ENCODE measurements around the gene WDFY3. TPM values are rescaled to one million over a fixed set of nuclear protein-coding genes. Genes with fewer than 3 reads are reported as not detected.

WDFY3 gene
- total and polyA plus RNA-seq, 2 donors (not counting 1 experiment from before 2014, with no cell fraction given), result 0.05 to 0.36 TPM

DNA sequence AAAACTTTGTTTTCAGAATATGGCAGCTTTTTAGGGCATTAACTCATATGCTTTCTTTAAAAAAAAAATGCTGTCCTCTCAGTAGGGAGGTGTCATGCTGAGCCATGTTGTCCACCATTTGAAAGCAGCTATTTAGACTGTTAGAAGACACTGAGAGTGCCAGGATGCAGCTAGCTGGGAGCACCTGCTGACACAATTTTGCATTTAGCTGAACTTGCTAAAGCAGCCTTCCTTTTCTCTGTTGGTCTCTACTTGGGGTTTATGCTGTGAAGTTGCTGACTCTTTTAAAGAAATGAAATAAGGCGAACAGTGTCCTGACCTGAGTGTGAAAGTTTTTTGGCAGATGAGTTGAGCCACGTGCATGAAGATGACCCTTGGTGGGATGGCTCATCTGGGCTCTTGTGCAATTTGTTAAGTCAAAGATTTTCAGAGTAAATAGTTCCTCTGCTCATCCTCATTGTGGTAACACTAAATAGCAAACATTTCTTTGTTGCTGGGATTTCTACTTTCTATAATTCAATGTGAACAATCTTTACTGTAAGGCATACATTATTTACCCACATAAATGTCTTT lies 319.1 kb downstream of the WDFY3 start:
- ChIA-PET POLR2A (no interaction called here), CTCF (no interaction called here)
- Histone ChIP-seq H3K27me3 (replicated peaks in 1 of 4; ENCODE audit: control extremely low read depth in 1 of 4, control insufficient read depth in 3 of 4, insufficient read depth in 4 of 4, low read length in 3 of 4) (no peaks in the 10 kb centered on the region), H4K20me1 (ENCODE audit: control insufficient read depth, insufficient read depth, low read length, poor library complexity, severe bottlenecking) (no peaks in the 10 kb centered on the region), H3K4me3 (ENCODE audit: control extremely low read depth in 1 of 5, extremely low read depth in 1 of 5, insufficient read depth in 1 of 5, low read depth in 2 of 5, low read length in 4 of 5) (no peak overlapping the region), H3K36me3 (replicated peaks in 1 of 2; ENCODE audit: control extremely low read depth in 1 of 2, control insufficient read depth in 1 of 2, extremely low read depth in 1 of 2, insufficient read depth in 2 of 2, low read length in 1 of 2) (no peaks in the 10 kb centered on the region), H3K79me2 (ENCODE audit: control insufficient read depth, insufficient read depth, low read length) (no peaks in the 10 kb centered on the region), H3K4me1 (ENCODE audit: control insufficient read depth in 2 of 2, insufficient read depth in 2 of 2, low read length in 2 of 2) (no peaks in the 10 kb centered on the region), H2AFZ (ENCODE audit: insufficient read depth, low read depth, low read length, poor library complexity, severe bottlenecking) (no peak overlapping the region), H3K9me3 (ENCODE audit: control extremely low read depth in 1 of 3, control insufficient read depth in 2 of 3, insufficient read depth in 1 of 3, low read length in 2 of 3) (no peaks in the 10 kb centered on the region), H3K27ac (ENCODE audit: low read length in 2 of 2) (no peak overlapping the region), H3K4me2 (replicated peaks; ENCODE audit: low read depth, low read length, poor library complexity, severe bottlenecking) (no peak overlapping the region), H3K9ac (ENCODE audit: low read length) (no peak overlapping the region)
- Mint-ChIP-seq H3K27me3 (no peaks in the 10 kb centered on the region), H3K4me3 (no peak overlapping the region), H3K9me3 (ENCODE audit: insufficient read depth) (no peaks in the 10 kb centered on the region), H3K27ac (no peak overlapping the region), H3K4me1 (no peaks in the 10 kb centered on the region)
- TF ChIP-seq EZH2 (IDR thresholded peaks at IDR 0.05; ENCODE audit: borderline replicate concordance, insufficient read depth, low read depth, low read length, poor library complexity, severe bottlenecking), result no peak
- intact Hi-C loops (cut with micrococcal nuclease), result no loop called here
- ATAC-seq (ENCODE audit: low read depth), result no peak
- WGBS (ENCODE audit: insufficient coverage), result 79% methylated on average over 2 of the region's 2 CpGs
- DNase-seq, result no peak

- Mint-ChIP-seq H3K27me3 (no peaks in the 10 kb centered on the region), H3K4me1 (no peaks in the 10 kb centered on the region), H3K27ac (no peak overlapping the region), H3K4me3 (no peak overlapping the region), H3K9me3 (ENCODE audit: insufficient read depth) (no peaks in the 10 kb centered on the region)
- ATAC-seq (ENCODE audit: low read depth), result no peak
- H4K20me1 ChIP-seq (ENCODE audit: control insufficient read depth, insufficient read depth, low read length, poor library complexity, severe bottlenecking), result no peaks in the 10 kb centered on the region
- H3K4me3 ChIP-seq (ENCODE audit: control extremely low read depth in 1 of 5, extremely low read depth in 1 of 5, insufficient read depth in 1 of 5, low read depth in 2 of 5, low read length in 4 of 5), result no peak overlapping the region
- DNase-seq, result no peak
- ChIA-PET CTCF (no interaction called here), POLR2A (no interaction called here)
- no peaks in the 10 kb centered on the region for H3K79me2 ChIP-seq (ENCODE audit: control insufficient read depth, insufficient read depth, low read length)
- no peak overlapping the region for H2AFZ ChIP-seq (ENCODE audit: insufficient read depth, low read depth, low read length, poor library complexity, severe bottlenecking)
- no peak overlapping the region for H3K9ac ChIP-seq (ENCODE audit: low read length)
- no peaks in the 10 kb centered on the region for H3K27me3 ChIP-seq (replicated peaks in 1 of 4; ENCODE audit: control extremely low read depth in 1 of 4, control insufficient read depth in 3 of 4, insufficient read depth in 4 of 4, low read length in 3 of 4)
- no peak overlapping the region for H3K4me2 ChIP-seq (replicated peaks; ENCODE audit: low read depth, low read length, poor library complexity, severe bottlenecking)
- intact Hi-C loops (cut with micrococcal nuclease), result no loop called here
- TF ChIP-seq EZH2 (IDR thresholded peaks at IDR 0.05; ENCODE audit: borderline replicate concordance, insufficient read depth, low read depth, low read length, poor library complexity, severe bottlenecking), result no peak
- TF ChIP-seq, protein P1, sequence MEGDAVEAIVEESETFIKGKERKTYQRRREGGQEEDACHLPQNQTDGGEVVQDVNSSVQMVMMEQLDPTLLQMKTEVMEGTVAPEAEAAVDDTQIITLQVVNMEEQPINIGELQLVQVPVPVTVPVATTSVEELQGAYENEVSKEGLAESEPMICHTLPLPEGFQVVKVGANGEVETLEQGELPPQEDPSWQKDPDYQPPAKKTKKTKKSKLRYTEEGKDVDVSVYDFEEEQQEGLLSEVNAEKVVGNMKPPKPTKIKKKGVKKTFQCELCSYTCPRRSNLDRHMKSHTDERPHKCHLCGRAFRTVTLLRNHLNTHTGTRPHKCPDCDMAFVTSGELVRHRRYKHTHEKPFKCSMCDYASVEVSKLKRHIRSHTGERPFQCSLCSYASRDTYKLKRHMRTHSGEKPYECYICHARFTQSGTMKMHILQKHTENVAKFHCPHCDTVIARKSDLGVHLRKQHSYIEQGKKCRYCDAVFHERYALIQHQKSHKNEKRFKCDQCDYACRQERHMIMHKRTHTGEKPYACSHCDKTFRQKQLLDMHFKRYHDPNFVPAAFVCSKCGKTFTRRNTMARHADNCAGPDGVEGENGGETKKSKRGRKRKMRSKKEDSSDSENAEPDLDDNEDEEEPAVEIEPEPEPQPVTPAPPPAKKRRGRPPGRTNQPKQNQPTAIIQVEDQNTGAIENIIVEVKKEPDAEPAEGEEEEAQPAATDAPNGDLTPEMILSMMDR (IDR thresholded peaks at IDR 0.05), result no peak
- H3K27ac ChIP-seq (ENCODE audit: low read length in 2 of 2), result no peak overlapping the region
- H3K9me3 ChIP-seq (ENCODE audit: control extremely low read depth in 1 of 3, control insufficient read depth in 2 of 3, insufficient read depth in 1 of 3, low read length in 2 of 3), result no peaks in the 10 kb centered on the region
- H3K4me1 ChIP-seq (ENCODE audit: control insufficient read depth in 2 of 2, insufficient read depth in 2 of 2, low read length in 2 of 2), result no peaks in the 10 kb centered on the region
- WGBS (ENCODE audit: insufficient coverage), result no CpG with 5 or more reads among the region's 5 CpGs
- no peaks in the 10 kb centered on the region for H3K36me3 ChIP-seq (replicated peaks in 1 of 2; ENCODE audit: control extremely low read depth in 1 of 2, control insufficient read depth in 1 of 2, extremely low read depth in 1 of 2, insufficient read depth in 2 of 2, low read length in 1 of 2)
Measured at GRCh38 chr4:84644087-84644486, 322.4 kb downstream of the WDFY3 start.

All from B cell (primary cell).